ENCODE measurements around the gene LMO7. TPM values are rescaled to one million over a fixed set of nuclear protein-coding genes. Genes with fewer than 3 reads are reported as not detected.

Gene LMO7
- total and polyA plus RNA-seq, 2 of the 8 experiments (the other 6 are each of a cell fraction or from before 2014, with no cell fraction given): 8.1 to 28.3 TPM

DNA sequence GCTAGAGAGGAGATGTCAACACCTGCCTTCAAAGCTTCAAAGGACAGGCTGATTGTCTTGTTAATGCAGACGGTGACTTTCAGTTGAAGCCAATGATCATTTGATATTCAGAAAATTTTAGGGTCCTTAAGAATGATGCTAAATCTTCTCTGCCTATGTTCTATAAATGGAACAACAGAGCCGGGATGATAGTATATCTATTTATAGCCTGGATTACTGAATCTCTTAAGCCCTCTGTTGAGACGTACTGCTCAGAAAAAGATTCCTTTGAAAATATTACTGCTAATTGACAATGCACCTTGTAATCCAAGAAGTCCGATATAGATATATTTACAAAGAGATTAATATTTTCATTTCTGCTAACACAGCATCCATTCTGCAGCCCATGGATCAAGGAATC lies 35.8 kb upstream of the LMO7 start:
- H4K20me1 ChIP-seq (replicated peaks in 1 of 2; ENCODE audit: control insufficient read depth in 1 of 2, insufficient read depth in 2 of 2, low read length in 2 of 2): no peaks in the 10 kb centered on the region
- no peak overlapping the region for H3K4me3 ChIP-seq (ENCODE audit: extremely low read depth in 1 of 4, insufficient read depth in 2 of 4, low read depth in 3 of 4, low read length in 4 of 4)
- H2BK12ac ChIP-seq (ENCODE audit: low read depth, low read length): no peak overlapping the region
- H3K56ac ChIP-seq (replicated peaks; ENCODE audit: insufficient read length, low read depth, low read length): no peak overlapping the region
- no peaks in the 10 kb centered on the region for H3K23me2 ChIP-seq (ENCODE audit: low read depth, low read length)
- H2BK15ac ChIP-seq (ENCODE audit: low read length): no peak overlapping the region
- H4K5ac ChIP-seq (ENCODE audit: insufficient read length, low read depth, low read length): no peak overlapping the region
- H3K36me3 ChIP-seq (ENCODE audit: control insufficient read depth in 2 of 4, insufficient read depth in 4 of 4, low read length in 3 of 4): peaks cover 0 to 2% (median 0%) of the 10 kb centered on the region in 4 experiments; a peak in 2 of 8 replicates
- no peak overlapping the region for H3K4ac ChIP-seq (replicated peaks; ENCODE audit: insufficient read length, low read depth, low read length)
- H3K18ac ChIP-seq (ENCODE audit: extremely low read depth, low read length): no peak overlapping the region
- H3K23ac ChIP-seq (ENCODE audit: insufficient read length): no peak overlapping the region
- no peak overlapping the region for H3K27ac ChIP-seq (ENCODE audit: low read depth, low read length)
- DNase-seq (ENCODE audit: low read depth in 1 of 2, low spot score in 2 of 2) (no peak), FAIRE-seq (no peak)
- ChIA-PET POLR2A (ENCODE audit: partially characterized antibody) (no interaction called here), CTCF (ENCODE audit: partially characterized antibody) (interaction anchor here (0.6 kb wide), 1 partner anchor 145 kb away, joined by 3 read pairs; no protein-coding TSS in a partner anchor)
- H3K4me2 ChIP-seq (ENCODE audit: insufficient read depth in 1 of 2, low read depth in 2 of 2, low read length in 2 of 2): no peak overlapping the region
- no peaks in the 10 kb centered on the region for H3K27me3 ChIP-seq (replicated peaks in 1 of 4; ENCODE audit: control insufficient read depth in 3 of 4, extremely low read depth in 1 of 4, insufficient read depth in 3 of 4, low read length in 3 of 4)
- 83% methylated on average over 4 of the region's 4 CpGs; no CpG with 5 or more reads in 1 of the 2 experiments for WGBS, 2 experiments (ENCODE audit: extremely low coverage in 1 of 2, insufficient coverage in 1 of 2, insufficient read length in 1 of 2, insufficient replicate concordance in 2 of 2, low coverage in 1 of 2, low lambda C conversion rate in 2 of 2, missing lambda C conversion rate in 1 of 2)
- H4K91ac ChIP-seq (replicated peaks; ENCODE audit: insufficient read length, low read length): no peak overlapping the region
- H4K8ac ChIP-seq (ENCODE audit: extremely low read depth, insufficient read depth, low read length): no peak overlapping the region
- H2AFZ ChIP-seq (ENCODE audit: low read length): no peak overlapping the region
- no peak overlapping the region for H3K14ac ChIP-seq (ENCODE audit: insufficient read length)
- no peak overlapping the region for H2BK20ac ChIP-seq (ENCODE audit: low read length)
- no peaks in the 10 kb centered on the region for H3K79me2 ChIP-seq (ENCODE audit: control insufficient read depth in 1 of 2, insufficient read depth in 2 of 2, low read length in 2 of 2)
- no peak overlapping the region for H2BK5ac ChIP-seq (ENCODE audit: low read depth, low read length)
- no peak overlapping the region for H2BK120ac ChIP-seq (replicated peaks; ENCODE audit: low read depth, low read length)
- H2AK5ac ChIP-seq (ENCODE audit: low read depth, low read length): no peak overlapping the region
- no peaks in the 10 kb centered on the region for H3K9me3 ChIP-seq (ENCODE audit: insufficient read depth in 2 of 2, low read depth in 1 of 2, low read length in 1 of 2)
- H3K9ac ChIP-seq (replicated peaks in 1 of 4; ENCODE audit: extremely low read depth in 1 of 4, low read depth in 3 of 4, low read length in 3 of 4): no peak overlapping the region
- H3K79me1 ChIP-seq (ENCODE audit: low read depth, low read length): no peaks in the 10 kb centered on the region
- H3K4me1 ChIP-seq (replicated peaks in 1 of 4; ENCODE audit: control insufficient read depth in 3 of 4, insufficient read depth in 4 of 4, low read length in 3 of 4): no peaks in the 10 kb centered on the region
- TF ChIP-seq SRF (IDR thresholded peaks at IDR 0.05; ENCODE audit: low read depth, low read length) (no peak), EGR1 (IDR thresholded peaks at IDR 0.05; ENCODE audit: borderline replicate concordance, low read depth, low read length) (no peak), HDAC2 (IDR thresholded peaks at IDR 0.05; ENCODE audit: borderline replicate concordance in 1 of 2, low read depth in 2 of 2, low read length in 2 of 2) (no peak), KDM5A (IDR thresholded peaks at IDR 0.05; ENCODE audit: low read length) (no peak), SP1 (IDR thresholded peaks at IDR 0.05; ENCODE audit: low read depth, low read length) (no peak), TAF7 (optimal IDR thresholded peaks at IDR 0.05; ENCODE audit: borderline replicate concordance, low read depth, low read length) (no peak), RBBP5 (IDR thresholded peaks at IDR 0.05; ENCODE audit: borderline replicate concordance, low read depth, low read length) (no peak), KDM1A (IDR thresholded peaks at IDR 0.05; ENCODE audit: borderline replicate concordance, low read length) (no peak), CBX5 (IDR thresholded peaks at IDR 0.05; ENCODE audit: low read depth, low read length) (no peak), GTF2F1 (IDR thresholded peaks at IDR 0.05; ENCODE audit: borderline replicate concordance, low read depth, low read length) (no peak), SP4 (IDR thresholded peaks at IDR 0.05; ENCODE audit: low read length) (no peak)
- TF ChIP-seq, protein P1, sequence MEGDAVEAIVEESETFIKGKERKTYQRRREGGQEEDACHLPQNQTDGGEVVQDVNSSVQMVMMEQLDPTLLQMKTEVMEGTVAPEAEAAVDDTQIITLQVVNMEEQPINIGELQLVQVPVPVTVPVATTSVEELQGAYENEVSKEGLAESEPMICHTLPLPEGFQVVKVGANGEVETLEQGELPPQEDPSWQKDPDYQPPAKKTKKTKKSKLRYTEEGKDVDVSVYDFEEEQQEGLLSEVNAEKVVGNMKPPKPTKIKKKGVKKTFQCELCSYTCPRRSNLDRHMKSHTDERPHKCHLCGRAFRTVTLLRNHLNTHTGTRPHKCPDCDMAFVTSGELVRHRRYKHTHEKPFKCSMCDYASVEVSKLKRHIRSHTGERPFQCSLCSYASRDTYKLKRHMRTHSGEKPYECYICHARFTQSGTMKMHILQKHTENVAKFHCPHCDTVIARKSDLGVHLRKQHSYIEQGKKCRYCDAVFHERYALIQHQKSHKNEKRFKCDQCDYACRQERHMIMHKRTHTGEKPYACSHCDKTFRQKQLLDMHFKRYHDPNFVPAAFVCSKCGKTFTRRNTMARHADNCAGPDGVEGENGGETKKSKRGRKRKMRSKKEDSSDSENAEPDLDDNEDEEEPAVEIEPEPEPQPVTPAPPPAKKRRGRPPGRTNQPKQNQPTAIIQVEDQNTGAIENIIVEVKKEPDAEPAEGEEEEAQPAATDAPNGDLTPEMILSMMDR (IDR thresholded peaks at IDR 0.05; ENCODE audit: control extremely low read depth in 1 of 3, insufficient read depth in 1 of 3, low read depth in 1 of 3, low read length in 3 of 3): no peak
